Measurements from ENCODE around the gene WDR91.

- TF ChIP-seq ZFX (IDR thresholded peaks at IDR 0.05) (no peak), CTCF (conservative IDR thresholded peaks at IDR 0.05) (no peak)
These were observed 48.8 kb downstream of the WDR91 start for GRCh38 chr7:135162382-135163001.

Data from C4-2B (cell line).